ENCODE results near the gene USP46.

USP46 gene

GRCh38 chr4:52618795-52619590 lies 40.1 kb downstream of the USP46 start:
- DNase-seq (ENCODE audit: low read depth in 2 of 2): no peak

GRCh38 chr4:52617336-52618020 lies 41.6 kb downstream of the USP46 start:
- DNase-seq (ENCODE audit: low read depth in 2 of 2): no peak

GRCh38 chr4:52614241-52614640 lies 44.9 kb downstream of the USP46 start:
- no peak for DNase-seq (ENCODE audit: low read depth in 2 of 2)

GRCh38 chr4:52612341-52612740 lies 46.8 kb downstream of the USP46 start:
- no peak for DNase-seq (ENCODE audit: low read depth in 2 of 2)

- no peak for DNase-seq (ENCODE audit: low read depth in 2 of 2)
Measured at GRCh38 chr4:52611030-52611555, 48.0 kb downstream of the USP46 start.

GRCh38 chr4:52606726-52607125 lies 52.4 kb downstream of the USP46 start:
- DNase-seq (ENCODE audit: low read depth in 2 of 2): no peak

- no peak for DNase-seq (ENCODE audit: low read depth in 2 of 2)
Measured at GRCh38 chr4:52606040-52606439, 53.1 kb downstream of the USP46 start.

GRCh38 chr4:52604215-52604614 lies 54.9 kb downstream of the USP46 start:
- DNase-seq (ENCODE audit: low read depth in 2 of 2): no peak

- no peak for DNase-seq (ENCODE audit: low read depth in 2 of 2)
Measured at GRCh38 chr4:52600275-52600674, 58.8 kb downstream of the USP46 start.

- DNase-seq (ENCODE audit: low read depth in 2 of 2): no peak
Measured at GRCh38 chr4:52595001-52595400, 64.1 kb downstream of the USP46 start.

GRCh38 chr4:52592287-52592686 lies 66.8 kb downstream of the USP46 start:
- DNase-seq (ENCODE audit: low read depth in 2 of 2): no peak

GRCh38 chr4:52588771-52589591 lies 70.1 kb downstream of the USP46 start:
- no peak for DNase-seq (ENCODE audit: low read depth in 2 of 2)

GRCh38 chr4:52588097-52588496 lies 71.0 kb downstream of the USP46 start:
- DNase-seq (ENCODE audit: low read depth in 2 of 2): no peak

- DNase-seq (ENCODE audit: low read depth in 2 of 2): no peak
Measured at GRCh38 chr4:52586069-52586468, 73.0 kb downstream of the USP46 start.

GRCh38 chr4:52585379-52585778 lies 73.7 kb downstream of the USP46 start:
- DNase-seq (ENCODE audit: low read depth in 2 of 2): no peak

GRCh38 chr4:52579602-52580272 lies 79.4 kb downstream of the USP46 start:
- no peak for DNase-seq (ENCODE audit: low read depth in 2 of 2)

- DNase-seq (ENCODE audit: low read depth in 2 of 2): no peak
Measured at GRCh38 chr4:52578951-52579350, 80.2 kb downstream of the USP46 start.

GRCh38 chr4:52577624-52577962 lies 81.5 kb downstream of the USP46 start:
- DNase-seq (ENCODE audit: low read depth in 2 of 2): no peak

- DNase-seq (ENCODE audit: low read depth in 2 of 2): peak in 1 of 2 experiments; percentile 48
Measured at GRCh38 chr4:52576961-52577623, 82.0 kb downstream of the USP46 start.

GRCh38 chr4:52576326-52576725 lies 82.8 kb downstream of the USP46 start:
- no peak for DNase-seq (ENCODE audit: low read depth in 2 of 2)

GRCh38 chr4:52575406-52575805 lies 83.7 kb downstream of the USP46 start:
- no peak for DNase-seq (ENCODE audit: low read depth in 2 of 2)

All from fibroblast of skin of left biceps (primary cell).